GM18507 (cell line): ENCODE results near the gene GNRHR.
"Not testable (repeated sequence)": the region's sequence is repeated elsewhere in the genome, so short reads cannot be mapped to it uniquely, and the experiment has no call there.

Experiments used
- DNase-seq: peaks from one replicate; pipeline ENCODE4 v3.0.0; 2011; ENCODE audit warnings: low read depth; ENCODE audit not compliant: insufficient read length; ENCODE audit errors: extremely low spot score
- FAIRE-seq: peaks from 2 replicates; lab custom pipeline; 2011; peaks lifted over from hg19 to GRCh38; lab: Jason Lieb, UNC

GNRHR gene

GRCh38 chr4:67706682-67707081 lies 47.5 kb downstream of the GNRHR start:
- not testable (repeated sequence) for DNase-seq, FAIRE-seq

- FAIRE-seq (peak; percentile 24), DNase-seq (no peak)
These were observed 49.3 kb downstream of the GNRHR start for GRCh38 chr4:67704843-67705242.

DNA sequence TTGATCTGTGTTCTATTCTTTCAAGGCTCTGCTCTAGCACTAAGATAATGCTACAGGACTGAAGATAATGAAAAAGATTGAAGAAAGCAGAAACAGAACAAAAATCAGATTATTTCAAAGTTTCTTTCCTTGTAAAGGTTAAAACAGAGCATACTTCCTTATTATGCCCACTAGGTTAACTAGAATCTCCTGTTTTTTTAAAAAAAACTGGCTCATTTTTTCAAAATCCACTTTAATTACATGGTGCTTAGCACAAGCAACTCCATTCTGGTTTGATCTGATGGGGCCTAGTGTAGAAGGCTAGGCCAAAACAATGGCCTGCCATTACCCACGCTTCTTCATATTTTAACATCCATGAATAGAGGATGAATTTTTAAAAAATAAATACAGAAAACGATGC lies 52.0 kb downstream of the GNRHR start:
- FAIRE-seq (peak; percentile 18), DNase-seq (no peak)

- no peak for FAIRE-seq
- DNase-seq, result no peak
These were observed 52.7 kb downstream of the GNRHR start for GRCh38 chr4:67701517-67701850.

DNA sequence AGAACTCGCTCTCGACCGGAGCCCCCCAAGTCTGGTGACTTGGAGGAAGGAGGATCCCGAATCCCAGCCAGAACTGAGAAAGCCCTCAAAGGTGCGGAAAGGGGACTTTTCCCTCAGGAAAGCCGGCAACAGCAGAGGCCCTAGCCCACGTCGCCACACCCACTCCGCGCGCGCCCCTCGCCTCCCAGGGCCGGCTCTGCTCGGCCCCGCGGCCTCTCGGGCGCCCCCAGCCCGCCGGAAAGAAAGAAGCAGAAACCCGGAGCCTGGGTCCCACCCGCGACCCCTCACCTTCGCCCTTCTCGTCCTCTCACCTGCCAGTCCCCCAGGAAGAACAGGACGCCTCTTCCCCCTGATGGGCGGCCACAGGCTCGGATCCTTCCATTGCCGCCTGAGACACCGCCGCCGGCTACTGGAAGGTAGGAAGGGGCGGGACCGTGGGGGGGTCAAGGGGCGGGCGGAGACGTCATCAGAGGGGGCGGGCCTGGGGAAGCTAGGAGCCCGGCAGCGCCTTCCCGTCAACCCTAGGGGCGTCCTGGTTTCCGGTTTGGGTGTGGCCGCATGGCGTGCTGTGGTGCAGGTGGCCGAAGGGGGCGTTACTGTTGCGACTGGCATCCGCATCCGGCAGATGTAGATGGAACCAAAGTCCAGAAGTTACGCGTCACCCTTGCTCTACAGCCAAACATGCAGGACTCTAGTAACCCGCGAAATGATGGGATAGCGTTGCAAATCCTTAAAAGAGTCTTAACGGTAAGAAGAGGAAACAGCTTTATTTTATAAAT lies 53.3 kb downstream of the GNRHR start, which contains the start of gene UBA6:
Gene UBA6 (minus strand): TSS at position 418 of the 779 bp plus-strand sequence. CDS start 36 bp downstream, at position 382.
- peak; percentile 91 for DNase-seq
- FAIRE-seq, result peak; percentile 99

DNA sequence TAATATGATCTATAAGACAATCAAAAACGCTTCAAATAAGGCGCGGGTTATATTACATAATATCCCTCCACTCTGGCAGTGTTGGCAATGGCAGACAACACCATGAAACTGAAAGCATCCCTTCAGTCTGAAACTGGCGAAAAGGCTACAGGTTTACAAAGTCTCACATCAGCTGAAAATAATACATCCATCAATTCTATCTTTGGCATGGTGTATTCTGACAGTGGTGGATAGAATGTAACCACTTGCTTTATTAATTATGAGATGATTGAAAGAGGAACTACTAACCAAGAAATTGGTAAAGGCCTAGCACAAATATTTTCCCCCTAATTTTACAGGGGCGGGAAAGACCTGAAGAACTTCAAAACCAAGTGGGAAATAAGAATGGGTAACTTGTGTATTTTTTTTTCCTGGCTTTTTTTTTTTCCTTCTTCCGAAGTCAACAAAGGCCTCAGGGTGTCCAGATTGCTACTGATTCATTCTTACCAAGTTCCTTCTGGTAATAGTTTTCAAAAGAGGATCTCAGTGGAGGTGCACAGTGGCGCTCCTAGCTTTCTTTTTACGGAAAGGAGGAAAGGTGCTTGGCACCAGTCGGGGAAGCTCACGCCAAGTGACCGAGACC lies 54.0 kb downstream of the GNRHR start:
- DNase-seq, result peak; percentile 14
- no peak for FAIRE-seq

DNA sequence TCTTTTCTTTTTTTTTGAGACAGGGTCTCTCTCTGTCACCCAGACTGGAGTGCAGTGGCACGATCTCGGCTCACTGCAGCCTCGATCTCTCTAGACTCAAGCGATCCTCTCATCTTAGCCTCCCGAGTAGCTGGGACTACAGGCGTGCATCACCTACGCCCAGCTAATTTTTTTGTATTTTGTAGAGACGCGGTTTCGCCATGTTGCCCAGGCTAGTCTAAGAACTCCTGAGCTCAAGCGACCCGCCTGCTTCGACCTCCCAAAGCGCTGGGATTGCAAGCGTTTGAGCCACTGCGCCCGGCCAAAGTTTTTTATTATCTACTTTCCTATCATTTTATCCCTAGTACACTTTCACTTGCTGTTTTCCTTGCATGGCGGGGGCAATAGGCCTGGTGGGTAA lies 54.6 kb downstream of the GNRHR start:
- DNase-seq (no peak), FAIRE-seq (no peak)

DNA sequence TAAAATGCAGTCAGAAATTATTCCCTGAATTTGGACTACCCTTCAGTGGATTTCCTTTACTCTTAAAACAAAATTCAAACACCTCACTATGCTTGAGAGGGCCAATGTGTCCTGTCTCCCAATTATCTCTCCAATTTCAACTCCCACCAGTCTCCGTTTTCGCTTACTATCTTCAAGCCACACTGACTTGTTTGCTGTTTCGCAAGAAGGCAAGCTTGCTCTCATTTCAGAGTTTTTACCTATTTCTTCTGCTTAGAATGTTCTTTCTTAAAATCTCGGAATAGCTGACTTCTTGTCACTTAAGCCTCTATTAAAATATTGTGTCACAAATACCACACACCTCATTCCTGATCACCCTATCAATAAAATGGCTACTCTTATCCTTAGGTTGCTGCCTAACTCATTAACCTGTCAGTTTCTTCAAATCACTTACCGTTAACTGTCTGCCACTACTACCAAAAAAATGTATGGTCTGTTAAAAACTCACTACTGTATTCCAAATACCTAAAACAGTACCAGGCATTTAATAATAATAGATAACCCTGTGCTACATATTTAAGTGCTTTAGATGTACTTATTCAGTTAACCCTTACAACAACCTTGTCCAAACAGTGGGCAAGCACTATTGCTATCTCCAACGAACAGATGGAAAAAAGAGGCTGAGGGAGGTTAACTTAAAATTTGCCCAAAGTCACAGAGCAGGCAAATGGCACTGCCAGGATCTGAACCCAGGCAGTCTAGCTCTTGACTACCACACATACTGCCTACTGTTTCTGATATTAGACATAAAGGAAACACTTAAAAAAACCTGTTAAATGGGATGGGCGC lies 56.1 kb downstream of the GNRHR start:
- FAIRE-seq, result peak; percentile 41
- no peak for DNase-seq

DNA sequence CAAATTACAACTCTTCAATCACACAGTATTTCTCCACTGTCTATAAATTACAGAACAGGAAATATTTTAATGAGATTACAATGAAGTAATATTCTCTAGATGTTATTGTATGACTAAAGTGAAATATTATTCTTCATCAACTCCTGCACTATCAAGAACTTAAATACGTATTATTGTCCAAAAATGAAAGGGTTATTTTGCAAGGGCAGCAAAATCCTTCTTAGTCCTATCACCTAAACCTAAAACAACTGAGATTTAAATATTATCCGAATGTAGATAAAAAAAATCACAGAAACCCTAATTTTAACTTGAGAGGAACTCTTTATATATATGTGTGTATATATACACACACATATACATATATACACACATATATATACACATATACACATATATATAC lies 58.1 kb downstream of the GNRHR start:
- DNase-seq (no peak), FAIRE-seq (no peak)

DNA sequence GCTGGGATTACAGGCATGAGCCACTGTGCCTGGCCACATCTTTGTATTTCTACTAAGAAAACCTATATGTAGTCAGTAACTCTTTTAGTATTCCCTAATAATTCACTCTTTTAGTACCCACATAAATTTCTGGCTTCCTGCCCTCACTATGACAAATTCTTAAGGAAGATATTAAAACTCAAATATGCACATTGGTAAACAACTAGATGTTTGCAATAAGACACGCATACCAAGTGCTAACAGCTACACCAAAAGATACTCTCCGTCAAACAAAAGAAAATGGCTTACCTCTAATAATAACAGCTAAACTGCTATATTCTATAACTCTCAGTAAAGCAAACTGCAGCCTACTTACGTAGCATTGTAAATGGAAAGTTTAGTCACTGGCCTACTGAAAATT lies 59.5 kb downstream of the GNRHR start:
- DNase-seq (no peak), FAIRE-seq (no peak)

- no peak for FAIRE-seq
- no peak for DNase-seq
These were observed 62.9 kb downstream of the GNRHR start for GRCh38 chr4:67691328-67691727.
